Calu3 (cell line): Measurements from ENCODE around the gene GRK6. TPM values are rescaled to one million over a fixed set of nuclear protein-coding genes. Genes with fewer than 3 reads are reported as not detected.

Experiments
- Bru-seq: library from RNA; stranded (reverse); fragments of 400-500 nt; gene quantifications from one replicate; lab custom pipeline; 2021; lab: Mats Ljungman, UMichigan
- BruChase-seq, 2 experiments: library from RNA; stranded (reverse); fragments of 400-500 nt; gene quantifications; one replicate each; lab custom pipeline; 2021; lab: Mats Ljungman, UMichigan
- BruUV-seq: library from RNA; stranded (reverse); fragments of 400-500 nt; replicated peaks from 2 replicates; lab custom pipeline; 2021; lab: Mats Ljungman, UMichigan
- CTCF ChIA-PET: fragments of 300-600 bp; sonication (Branson Sonifier 250); formaldehyde crosslinking; loops from one replicate; lab custom pipeline; 2022; ENCODE audit warnings: antibody characterized with exemption; lab: Charles Lee
- DNase-seq: peaks from one replicate; pipeline ENCODE4 v3.0.0; 2022
- H3K27ac Mint-ChIP-seq: one replicate; pipeline ENCODE4 v1.8.0; 2022; ENCODE audit warnings: mixed read lengths; ENCODE audit not compliant: unreplicated experiment
- H3K27me3 Mint-ChIP-seq: one replicate; pipeline ENCODE4 v1.8.0; 2022; ENCODE audit warnings: mixed read lengths; ENCODE audit not compliant: unreplicated experiment
- H3K36me3 Mint-ChIP-seq: one replicate; pipeline ENCODE4 v1.8.0; 2022; ENCODE audit warnings: mild to moderate bottlenecking, moderate library complexity, mixed read lengths; ENCODE audit not compliant: insufficient read depth, unreplicated experiment
- H3K4me1 Mint-ChIP-seq: one replicate; pipeline ENCODE4 v1.8.0; 2022; ENCODE audit warnings: mild to moderate bottlenecking, low read depth, mixed read lengths; ENCODE audit not compliant: unreplicated experiment
- H3K4me3 Mint-ChIP-seq: one replicate; pipeline ENCODE4 v1.8.0; 2022; ENCODE audit warnings: mild to moderate bottlenecking, low read depth, moderate library complexity, mixed read lengths; ENCODE audit not compliant: unreplicated experiment
- H3K9me3 Mint-ChIP-seq: one replicate; pipeline ENCODE4 v1.8.0; 2022; ENCODE audit warnings: low read depth, mixed read lengths; ENCODE audit not compliant: unreplicated experiment
- intact Hi-C: fragments of 100-400 bp; cut with micrococcal nuclease; formaldehyde crosslinking; loops from one replicate; pipeline ENCODE4 v1.10.0; 2022; ENCODE audit not compliant: unreplicated experiment
- long read RNA-seq: library from polyadenylated mRNA; stranded (forward); transcript quantifications from one replicate; pipeline ENCODE4 v2.0.0, GENCODE V29; 2022
- total RNA-seq: library from RNA; stranded (reverse); gene quantifications from 2 replicates; pipeline ENCODE4 v1.2.3, GENCODE V29; 2022
- TF ChIP-seq, protein P1 (sequence below): fragments of 200-600 bp; IDR thresholded peaks from one replicate; pipeline ENCODE4 v1.8.0; 2022; ENCODE audit warnings: antibody characterized with exemption; ENCODE audit not compliant: unreplicated experiment

The GRK6 gene
- 64.6 and 72.6 TPM in 2 replicates for total RNA-seq
- percentile 72 among the genes with signal in this experiment for Bru-seq, nascent RNA
- percentile 71 among the genes with signal in this experiment for BruChase-seq, experiment 1, labeled RNA remaining after a 6-hour chase
- BruChase-seq, experiment 2, labeled RNA remaining after a 2-hour chase, result percentile 70 among the genes with signal in this experiment
- long read RNA-seq, transcript GRK6-201 (16 exons, 2,939 nt), result minor isoform, 33 of 104 reads
- long read RNA-seq, transcript GRK6-206 (13 exons, 1,660 nt), result minor isoform, 7 of 104 reads
- long read RNA-seq, transcript GRK6-211 (16 exons, 2,571 nt), result major isoform, 34 of 104 reads
- long read RNA-seq, partial matches to known transcripts, result 8 of 104 reads
- long read RNA-seq, other reads (novel, unspliced or antisense), result 20 of 104 reads

DNA sequence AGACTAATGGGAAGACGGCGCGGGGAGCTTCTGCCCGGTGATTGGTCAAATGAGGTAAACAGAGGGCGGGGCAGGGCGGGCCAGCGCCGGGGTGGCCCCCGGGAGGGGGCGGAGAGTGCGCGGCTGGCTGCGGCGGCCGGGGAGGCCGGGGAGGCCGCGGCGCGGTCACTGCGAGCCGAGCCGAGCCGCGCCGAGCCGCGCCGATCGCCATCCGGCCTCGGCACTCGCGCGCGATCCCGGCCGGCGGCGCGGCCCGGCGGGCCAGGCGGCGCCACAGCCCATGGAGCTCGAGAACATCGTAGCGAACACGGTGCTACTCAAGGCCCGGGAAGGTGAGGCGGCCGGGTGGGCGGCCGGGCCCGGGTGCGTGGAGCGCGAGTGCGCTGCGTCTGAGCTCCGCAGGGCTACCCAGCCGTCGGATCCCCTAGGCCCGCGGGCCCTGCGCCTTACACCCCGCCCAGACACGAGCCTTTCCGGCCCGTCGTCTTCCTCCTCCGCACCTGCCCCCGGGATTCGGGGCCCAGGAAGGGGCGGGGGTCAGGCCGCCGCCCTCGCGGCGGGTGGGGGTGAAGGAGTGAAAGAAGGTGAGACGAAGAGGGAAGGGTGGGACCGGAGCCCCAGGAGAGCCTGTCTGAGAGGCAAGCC lies at the start of gene GRK6:
TSS of gene GRK6 (plus strand) at position 111 of the 645 bp plus-strand sequence. CDS start at position 281, 170 bp downstream.
- peak; percentile 57 for DNase-seq
- Mint-ChIP-seq H3K27me3 (peaks cover 12% of the 10 kb centered on the region), H3K4me1 (peaks cover 34% of the 10 kb centered on the region), H3K9me3 (no peaks in the 10 kb centered on the region), H3K4me3 (peak within 1 kb of the TSS; percentile 93), H3K27ac (peak within 1 kb of the TSS; percentile 100), H3K36me3 (peaks cover 63% of the 10 kb centered on the region)
- no TSS peak for BruUV-seq
- CTCF ChIA-PET, result interaction anchor here (0.5 to 3.6 kb wide), 12 partner anchors 10 to 173 kb away, joined by 3 to 33 read pairs (median 4); no protein-coding TSS in a partner anchor
- intact Hi-C loops, result no loop called here
- TF ChIP-seq, protein P1, sequence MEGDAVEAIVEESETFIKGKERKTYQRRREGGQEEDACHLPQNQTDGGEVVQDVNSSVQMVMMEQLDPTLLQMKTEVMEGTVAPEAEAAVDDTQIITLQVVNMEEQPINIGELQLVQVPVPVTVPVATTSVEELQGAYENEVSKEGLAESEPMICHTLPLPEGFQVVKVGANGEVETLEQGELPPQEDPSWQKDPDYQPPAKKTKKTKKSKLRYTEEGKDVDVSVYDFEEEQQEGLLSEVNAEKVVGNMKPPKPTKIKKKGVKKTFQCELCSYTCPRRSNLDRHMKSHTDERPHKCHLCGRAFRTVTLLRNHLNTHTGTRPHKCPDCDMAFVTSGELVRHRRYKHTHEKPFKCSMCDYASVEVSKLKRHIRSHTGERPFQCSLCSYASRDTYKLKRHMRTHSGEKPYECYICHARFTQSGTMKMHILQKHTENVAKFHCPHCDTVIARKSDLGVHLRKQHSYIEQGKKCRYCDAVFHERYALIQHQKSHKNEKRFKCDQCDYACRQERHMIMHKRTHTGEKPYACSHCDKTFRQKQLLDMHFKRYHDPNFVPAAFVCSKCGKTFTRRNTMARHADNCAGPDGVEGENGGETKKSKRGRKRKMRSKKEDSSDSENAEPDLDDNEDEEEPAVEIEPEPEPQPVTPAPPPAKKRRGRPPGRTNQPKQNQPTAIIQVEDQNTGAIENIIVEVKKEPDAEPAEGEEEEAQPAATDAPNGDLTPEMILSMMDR, result no peak

DNA sequence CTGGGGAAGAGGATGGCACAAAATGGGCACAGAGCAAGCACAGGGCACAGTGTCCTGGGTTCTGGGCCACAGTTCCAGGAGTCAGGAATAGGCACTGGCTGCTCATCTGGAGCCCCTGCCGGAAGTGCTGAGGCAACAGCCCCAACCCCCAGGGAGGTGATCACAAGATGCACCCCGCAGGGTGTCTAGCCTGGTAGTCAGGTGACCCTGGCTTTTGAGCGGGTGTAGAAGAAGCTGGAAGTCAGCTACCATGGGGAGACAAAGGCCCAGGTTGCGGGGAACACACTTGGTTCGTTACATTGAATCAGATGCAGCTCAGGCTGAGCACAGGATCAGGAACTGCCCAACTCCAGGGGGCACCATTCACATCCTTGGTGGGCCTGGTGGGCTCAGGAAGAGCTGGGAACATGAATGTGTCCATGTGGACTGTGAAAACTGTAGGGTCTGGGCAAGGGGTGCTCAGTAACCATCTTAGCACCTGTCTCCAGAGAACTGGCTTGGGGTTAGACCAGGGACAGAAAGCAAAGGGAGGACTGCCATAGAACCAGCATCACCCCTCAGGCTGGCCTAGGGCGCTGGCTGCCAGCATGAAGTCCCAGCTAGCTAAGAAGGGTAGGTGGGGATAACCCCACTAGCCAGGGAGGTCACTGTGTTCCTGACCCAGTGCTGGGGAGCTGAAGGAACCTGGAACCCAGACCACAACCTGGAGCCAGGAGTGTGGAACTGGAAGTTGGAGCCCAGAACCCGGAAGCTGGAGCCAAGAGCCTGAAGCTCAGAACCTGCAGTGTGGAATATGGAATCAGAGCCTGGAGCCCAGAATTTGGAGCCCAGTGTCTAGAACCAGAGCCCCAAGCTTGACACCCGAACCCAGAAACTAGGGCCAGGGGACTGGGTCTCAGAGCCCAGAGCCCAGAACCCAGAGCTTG lies 48.4 kb upstream of the GRK6 start:
- Mint-ChIP-seq H3K27me3 (no peaks in the 10 kb centered on the region), H3K27ac (peak overlapping the region; percentile 90), H3K9me3 (no peaks in the 10 kb centered on the region), H3K4me1 (peaks cover 49% of the 10 kb centered on the region), H3K4me3 (no peak overlapping the region), H3K36me3 (peaks cover 22% of the 10 kb centered on the region)
- DNase-seq, result no peak
- no TSS peak for BruUV-seq
- intact Hi-C loops, result no loop called here
- CTCF ChIA-PET, result interaction anchor here (0.7 to 3.2 kb wide), 9 partner anchors 8 to 77 kb away, joined by 3 to 56 read pairs (median 6); partner anchors contain the start of gene LMAN2
- TF ChIP-seq, protein P1, result no peak

DNA sequence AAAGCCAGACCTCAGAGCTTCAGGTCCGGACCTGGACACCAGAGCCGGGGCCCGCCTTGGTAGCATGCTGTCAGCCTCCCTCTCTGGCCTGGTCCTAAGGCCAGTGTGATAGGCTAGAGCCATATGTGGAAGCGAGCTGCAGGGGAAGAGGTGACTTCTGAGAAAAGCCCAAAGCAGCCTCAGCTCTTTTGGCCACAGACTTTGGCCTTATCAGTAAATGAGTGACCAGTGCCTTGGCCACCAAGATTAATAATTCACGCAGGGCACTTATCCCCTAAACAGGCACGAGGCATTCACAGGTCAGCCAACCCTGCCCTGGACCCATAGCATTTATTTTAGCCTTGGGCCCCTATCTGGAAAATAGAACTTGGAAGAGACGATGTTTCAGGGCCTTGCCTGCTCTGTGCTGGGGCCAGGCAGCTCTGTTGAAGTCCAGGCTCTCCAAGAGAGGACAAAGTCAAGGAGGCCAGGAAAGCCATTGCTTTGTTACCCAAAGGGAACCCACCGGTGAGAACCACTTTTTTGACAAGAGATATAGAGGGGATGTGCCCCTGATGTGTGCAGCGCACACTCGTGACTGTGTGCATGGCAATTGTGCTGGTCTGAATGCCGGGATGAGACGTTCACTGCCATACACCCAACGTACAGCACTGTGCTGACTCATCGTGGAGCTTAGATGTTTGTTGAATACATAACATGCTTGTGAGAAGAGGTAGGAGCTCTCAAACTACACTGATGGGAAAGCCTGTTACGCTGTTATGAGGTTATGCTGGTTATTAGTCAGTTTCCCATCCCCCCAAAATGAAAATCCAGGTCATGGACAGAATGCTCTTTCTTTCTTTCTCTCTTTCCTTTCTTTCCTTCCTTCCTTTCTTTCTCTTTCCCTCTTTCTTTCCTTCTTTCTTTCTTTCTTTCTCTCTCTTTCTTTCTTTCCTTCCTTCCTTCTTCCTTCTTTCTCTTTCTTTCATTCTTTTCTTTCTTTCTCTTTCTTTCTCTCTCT lies 47.3 kb upstream of the GRK6 start:
- CTCF ChIA-PET, result interaction anchor here (0.6 to 3.2 kb wide), 11 partner anchors 9 to 292 kb away, joined by 3 to 56 read pairs (median 5); partner anchors contain the start of gene LMAN2
- Mint-ChIP-seq H3K4me3 (peak overlapping the region; percentile 49), H3K9me3 (no peaks in the 10 kb centered on the region), H3K36me3 (peaks cover 22% of the 10 kb centered on the region), H3K27me3 (no peaks in the 10 kb centered on the region), H3K27ac (peak overlapping the region; percentile 90), H3K4me1 (peaks cover 49% of the 10 kb centered on the region)
- BruUV-seq, result TSS peak; percentile 65
- TF ChIP-seq, protein P1, result no peak
- intact Hi-C loops, result no loop called here
- peak; percentile 67 for DNase-seq
